Lower leg skin (tissue), 3 donors: ENCODE results near the gene HADHA.

Experiments
- POLR2A ChIP-seq, 2 donors: fragments of 450-650 bp; IDR thresholded peaks; one replicate each; pipeline ENCODE4 v1.6.1; 2016 to 2017; ENCODE audit warnings: antibody characterized with exemption in 2 of 2, mild to moderate bottlenecking in 1 of 2, moderate library complexity in 1 of 2
- TF ChIP-seq, protein P1 (sequence below), 3 donors: fragments of 450-650 bp; IDR thresholded peaks; one replicate each; pipeline ENCODE4 v1.5.1; 2016; ENCODE audit warnings: antibody characterized with exemption in 3 of 3, mild to moderate bottlenecking in 3 of 3, moderate library complexity in 2 of 3

DNA sequence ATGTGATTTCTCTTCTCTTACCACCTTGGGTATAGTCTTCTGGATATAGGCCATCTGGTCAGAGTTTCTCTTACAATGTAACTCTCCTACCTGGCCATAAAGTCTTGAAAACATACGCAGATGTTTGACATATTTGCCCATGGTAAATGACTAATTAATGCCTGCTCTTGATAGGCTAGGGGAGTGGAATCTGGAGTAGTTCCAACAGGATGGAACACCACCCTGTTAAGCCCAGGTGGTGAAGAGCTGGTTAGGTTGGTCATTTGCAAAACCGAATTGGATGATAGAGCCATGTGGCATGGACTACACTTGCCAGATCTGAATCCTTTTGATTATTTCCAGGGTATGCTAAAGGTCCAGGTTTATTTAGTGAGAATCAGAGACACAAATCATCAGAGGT is 36.8 kb upstream of the HADHA start:
- TF ChIP-seq POLR2A (IDR thresholded peaks at IDR 0.05), result no peak
- TF ChIP-seq, protein P1, sequence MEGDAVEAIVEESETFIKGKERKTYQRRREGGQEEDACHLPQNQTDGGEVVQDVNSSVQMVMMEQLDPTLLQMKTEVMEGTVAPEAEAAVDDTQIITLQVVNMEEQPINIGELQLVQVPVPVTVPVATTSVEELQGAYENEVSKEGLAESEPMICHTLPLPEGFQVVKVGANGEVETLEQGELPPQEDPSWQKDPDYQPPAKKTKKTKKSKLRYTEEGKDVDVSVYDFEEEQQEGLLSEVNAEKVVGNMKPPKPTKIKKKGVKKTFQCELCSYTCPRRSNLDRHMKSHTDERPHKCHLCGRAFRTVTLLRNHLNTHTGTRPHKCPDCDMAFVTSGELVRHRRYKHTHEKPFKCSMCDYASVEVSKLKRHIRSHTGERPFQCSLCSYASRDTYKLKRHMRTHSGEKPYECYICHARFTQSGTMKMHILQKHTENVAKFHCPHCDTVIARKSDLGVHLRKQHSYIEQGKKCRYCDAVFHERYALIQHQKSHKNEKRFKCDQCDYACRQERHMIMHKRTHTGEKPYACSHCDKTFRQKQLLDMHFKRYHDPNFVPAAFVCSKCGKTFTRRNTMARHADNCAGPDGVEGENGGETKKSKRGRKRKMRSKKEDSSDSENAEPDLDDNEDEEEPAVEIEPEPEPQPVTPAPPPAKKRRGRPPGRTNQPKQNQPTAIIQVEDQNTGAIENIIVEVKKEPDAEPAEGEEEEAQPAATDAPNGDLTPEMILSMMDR (IDR thresholded peaks at IDR 0.05), result no peak
